KOPT-K1 (cell line): Measurements from ENCODE around the gene RAPSN.

Experiments used
- H3K27ac ChIP-seq: fragments of 200-600 bp; sonication (generic); 2 replicates; pipeline ENCODE4 v1.5.1; 2016; ENCODE audit warnings: antibody characterized with exemption, mild to moderate bottlenecking, low read depth, low read length; ENCODE audit not compliant: poor library complexity, severe bottlenecking
- H3K36me3 ChIP-seq: fragments of 200-600 bp; sonication (generic); 2 replicates; pipeline ENCODE4 v1.5.1; 2017; ENCODE audit warnings: antibody characterized with exemption, mild to moderate bottlenecking, low read length, moderate library complexity; ENCODE audit not compliant: insufficient read depth
- H3K9me3 ChIP-seq: fragments of 200-600 bp; sonication (generic); 2 replicates; pipeline ENCODE4 v1.5.1; 2017; ENCODE audit warnings: antibody characterized with exemption, low read length, mild to moderate bottlenecking; ENCODE audit not compliant: insufficient read depth, poor library complexity, severe bottlenecking

Gene RAPSN

GRCh38 chr11:47448566-47449427 lies at the start of gene RAPSN:
Gene RAPSN, minus strand, starts transcription at chr11:47449136. Its CDS starts 172 bp downstream, at chr11:47448964.
- Histone ChIP-seq H3K27ac (no peak within 1 kb of the TSS), H3K9me3 (no peaks in the 10 kb centered on the region)

GRCh38 chr11:47498149-47498548 lies 49.2 kb upstream of the RAPSN start:
- H3K27ac ChIP-seq, result no peak overlapping the region
- no peaks in the 10 kb centered on the region for H3K9me3 ChIP-seq
- H3K36me3 ChIP-seq, result peaks cover 97% of the 10 kb centered on the region

More at GRCh38 chr11:47448566-47449427, at the start of gene RAPSN:
- no peaks in the 10 kb centered on the region for H3K36me3 ChIP-seq

- Histone ChIP-seq H3K36me3 (peaks cover 100% of the 10 kb centered on the region), H3K9me3 (no peaks in the 10 kb centered on the region), H3K27ac (no peak overlapping the region)
These were observed 47.9 kb upstream of the RAPSN start for GRCh38 chr11:47496808-47497207.

- H3K9me3 ChIP-seq, result no peaks in the 10 kb centered on the region
- H3K27ac ChIP-seq, result no peak overlapping the region
- peaks cover 97% of the 10 kb centered on the region for H3K36me3 ChIP-seq
These were observed 46.9 kb upstream of the RAPSN start for GRCh38 chr11:47495856-47496217.

GRCh38 chr11:47495011-47495855 lies 46.3 kb upstream of the RAPSN start:
- peaks cover 95% of the 10 kb centered on the region for H3K36me3 ChIP-seq
- H3K27ac ChIP-seq, result no peak overlapping the region

GRCh38 chr11:47489395-47489755 lies 40.4 kb upstream of the RAPSN start:
- Histone ChIP-seq H3K27ac (no peak overlapping the region), H3K36me3 (peaks cover 92% of the 10 kb centered on the region), H3K9me3 (no peaks in the 10 kb centered on the region)

More at GRCh38 chr11:47495011-47495855, 46.3 kb upstream of the RAPSN start:
- H3K9me3 ChIP-seq, result no peaks in the 10 kb centered on the region

GRCh38 chr11:47488674-47489394 lies 39.9 kb upstream of the RAPSN start:
- H3K36me3 ChIP-seq, result peaks cover 92% of the 10 kb centered on the region

GRCh38 chr11:47488111-47488510 lies 39.2 kb upstream of the RAPSN start:
- H3K9me3 ChIP-seq, result no peaks in the 10 kb centered on the region
- no peak overlapping the region for H3K27ac ChIP-seq
- peaks cover 92% of the 10 kb centered on the region for H3K36me3 ChIP-seq

More at GRCh38 chr11:47488674-47489394, 39.9 kb upstream of the RAPSN start:
- Histone ChIP-seq H3K9me3 (no peaks in the 10 kb centered on the region), H3K27ac (no peak overlapping the region)

- Histone ChIP-seq H3K27ac (no peak overlapping the region), H3K9me3 (no peaks in the 10 kb centered on the region), H3K36me3 (peaks cover 92% of the 10 kb centered on the region)
These were observed 38.5 kb upstream of the RAPSN start for GRCh38 chr11:47487421-47487820.

GRCh38 chr11:47485107-47485506 lies 36.2 kb upstream of the RAPSN start:
- no peaks in the 10 kb centered on the region for H3K9me3 ChIP-seq
- H3K27ac ChIP-seq, result no peak overlapping the region
- H3K36me3 ChIP-seq, result peaks cover 97% of the 10 kb centered on the region

GRCh38 chr11:47483457-47483856 lies 34.5 kb upstream of the RAPSN start:
- H3K27ac ChIP-seq, result no peak overlapping the region
- H3K9me3 ChIP-seq, result no peaks in the 10 kb centered on the region
- peaks cover 100% of the 10 kb centered on the region for H3K36me3 ChIP-seq

GRCh38 chr11:47480762-47481161 lies 31.8 kb upstream of the RAPSN start:
- H3K9me3 ChIP-seq, result no peaks in the 10 kb centered on the region
- H3K36me3 ChIP-seq, result peaks cover 100% of the 10 kb centered on the region
- no peak overlapping the region for H3K27ac ChIP-seq

- H3K27ac ChIP-seq, result no peak overlapping the region
- H3K36me3 ChIP-seq, result peaks cover 100% of the 10 kb centered on the region
- no peaks in the 10 kb centered on the region for H3K9me3 ChIP-seq
These were observed 29.9 kb upstream of the RAPSN start for GRCh38 chr11:47478651-47479329.

- Histone ChIP-seq H3K27ac (no peak overlapping the region), H3K9me3 (no peaks in the 10 kb centered on the region), H3K36me3 (peaks cover 100% of the 10 kb centered on the region)
These were observed 28.8 kb upstream of the RAPSN start for GRCh38 chr11:47477753-47478152.
